GM12872 (cell line): ENCODE measurements around the gene LIPE.
A peak's percentile ranks its signal among the peaks of the same experiment; 100 is the strongest.

Experiments
- TF ChIP-seq, protein P1 (sequence below): IDR thresholded peaks from 3 replicates; pipeline ENCODE4 v1.5.1; 2011; ENCODE audit warnings: low read depth, mild to moderate bottlenecking, low read length, moderate library complexity; ENCODE audit not compliant: insufficient read depth

Gene LIPE

DNA sequence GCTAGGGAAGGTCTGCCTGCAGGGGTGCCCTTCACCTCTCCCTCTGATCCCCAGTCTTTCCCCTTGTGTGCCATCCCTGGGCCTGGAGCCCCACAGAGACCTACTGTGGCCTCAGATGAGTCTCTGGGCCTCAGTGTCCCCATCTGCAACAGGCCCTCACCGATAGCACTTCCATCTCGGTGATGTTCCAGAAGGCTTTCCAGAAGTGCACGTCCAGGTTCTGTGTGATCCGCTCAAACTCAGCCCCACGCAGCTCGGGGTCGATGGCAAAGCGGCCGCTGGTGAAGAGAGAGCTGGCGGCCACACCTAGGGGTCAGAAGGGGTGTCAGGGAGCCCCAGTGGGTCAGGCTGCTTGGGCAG is 19.4 kb downstream of the LIPE start:
- TF ChIP-seq, protein P1, sequence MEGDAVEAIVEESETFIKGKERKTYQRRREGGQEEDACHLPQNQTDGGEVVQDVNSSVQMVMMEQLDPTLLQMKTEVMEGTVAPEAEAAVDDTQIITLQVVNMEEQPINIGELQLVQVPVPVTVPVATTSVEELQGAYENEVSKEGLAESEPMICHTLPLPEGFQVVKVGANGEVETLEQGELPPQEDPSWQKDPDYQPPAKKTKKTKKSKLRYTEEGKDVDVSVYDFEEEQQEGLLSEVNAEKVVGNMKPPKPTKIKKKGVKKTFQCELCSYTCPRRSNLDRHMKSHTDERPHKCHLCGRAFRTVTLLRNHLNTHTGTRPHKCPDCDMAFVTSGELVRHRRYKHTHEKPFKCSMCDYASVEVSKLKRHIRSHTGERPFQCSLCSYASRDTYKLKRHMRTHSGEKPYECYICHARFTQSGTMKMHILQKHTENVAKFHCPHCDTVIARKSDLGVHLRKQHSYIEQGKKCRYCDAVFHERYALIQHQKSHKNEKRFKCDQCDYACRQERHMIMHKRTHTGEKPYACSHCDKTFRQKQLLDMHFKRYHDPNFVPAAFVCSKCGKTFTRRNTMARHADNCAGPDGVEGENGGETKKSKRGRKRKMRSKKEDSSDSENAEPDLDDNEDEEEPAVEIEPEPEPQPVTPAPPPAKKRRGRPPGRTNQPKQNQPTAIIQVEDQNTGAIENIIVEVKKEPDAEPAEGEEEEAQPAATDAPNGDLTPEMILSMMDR, result no peak

DNA sequence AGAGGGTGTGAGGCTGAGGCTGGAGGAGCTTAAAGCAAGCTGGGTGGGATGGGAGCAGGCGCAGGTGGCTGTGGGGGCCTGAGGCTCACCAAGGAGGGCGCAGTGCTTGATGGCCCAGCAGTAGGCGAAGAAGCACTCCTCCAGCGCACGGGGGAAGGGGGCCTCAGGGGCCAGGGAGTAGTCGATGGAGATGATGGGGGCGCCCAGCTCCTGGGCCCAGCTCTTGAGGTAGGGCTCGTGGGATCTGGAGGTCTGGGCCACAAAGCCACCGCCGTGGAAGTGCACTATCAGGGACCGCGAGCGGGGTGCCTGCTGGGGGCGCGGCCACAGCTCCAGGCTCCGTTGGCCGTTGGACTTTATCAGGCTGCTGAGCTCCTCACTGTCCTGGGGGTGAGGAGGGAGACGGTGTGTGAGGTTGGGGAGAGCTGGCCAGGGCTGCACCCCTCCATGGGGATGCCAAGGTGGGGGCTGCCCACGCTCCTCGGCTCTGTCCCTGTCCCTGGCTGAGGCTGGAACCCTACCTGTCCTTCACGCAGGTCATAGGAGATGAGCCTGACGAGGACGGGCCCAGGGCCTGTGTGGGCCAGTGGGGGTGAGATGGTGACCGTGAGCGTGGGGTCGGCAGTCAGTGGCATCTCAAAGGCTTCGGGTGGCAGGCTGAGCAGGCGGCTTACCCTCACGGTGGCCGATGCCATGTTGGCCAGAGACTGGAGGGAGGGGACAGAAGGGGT is 19.9 kb downstream of the LIPE start:
- TF ChIP-seq, protein P1, result no peak

DNA sequence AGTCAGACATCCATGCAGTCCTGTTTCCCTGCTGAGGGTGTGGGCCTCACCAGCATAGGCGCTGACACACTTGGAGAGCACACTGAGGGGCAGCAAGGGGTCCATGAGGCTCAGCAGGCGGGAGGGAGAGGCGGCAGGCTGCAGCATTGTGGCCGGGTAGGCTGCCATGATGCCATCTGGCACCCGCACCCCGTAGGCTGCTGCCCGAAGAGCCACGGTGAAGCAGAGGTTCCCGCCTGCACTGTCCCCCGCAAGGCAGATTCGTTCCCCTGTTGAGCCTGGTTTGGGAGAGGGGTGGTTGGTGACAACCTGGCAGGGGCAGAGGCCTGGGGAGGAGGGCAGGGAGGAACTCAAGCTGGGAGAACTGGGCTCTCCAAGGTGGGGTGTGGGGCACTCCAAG is 21.1 kb downstream of the LIPE start:
- TF ChIP-seq, protein P1, result no peak

DNA sequence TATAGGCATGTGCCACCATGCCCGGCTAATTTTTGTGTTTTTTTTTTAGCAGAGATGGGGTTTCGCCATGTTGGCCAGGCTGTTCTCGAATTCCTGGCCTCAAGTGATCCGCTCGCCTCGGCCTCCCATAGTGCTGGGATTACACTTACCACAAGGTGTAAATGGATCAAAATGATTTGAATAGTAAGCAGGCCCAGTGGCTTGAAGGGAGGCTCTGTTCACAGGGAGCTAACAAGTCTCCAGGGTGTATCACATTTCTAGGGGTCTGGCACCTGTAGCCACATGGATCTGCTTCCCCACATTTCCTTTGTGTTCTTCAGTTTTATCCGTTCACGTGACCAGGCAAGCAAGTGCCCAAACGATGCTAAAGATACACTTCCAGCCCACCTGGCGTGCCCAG is 23.6 kb downstream of the LIPE start:
- TF ChIP-seq, protein P1, result no peak

DNA sequence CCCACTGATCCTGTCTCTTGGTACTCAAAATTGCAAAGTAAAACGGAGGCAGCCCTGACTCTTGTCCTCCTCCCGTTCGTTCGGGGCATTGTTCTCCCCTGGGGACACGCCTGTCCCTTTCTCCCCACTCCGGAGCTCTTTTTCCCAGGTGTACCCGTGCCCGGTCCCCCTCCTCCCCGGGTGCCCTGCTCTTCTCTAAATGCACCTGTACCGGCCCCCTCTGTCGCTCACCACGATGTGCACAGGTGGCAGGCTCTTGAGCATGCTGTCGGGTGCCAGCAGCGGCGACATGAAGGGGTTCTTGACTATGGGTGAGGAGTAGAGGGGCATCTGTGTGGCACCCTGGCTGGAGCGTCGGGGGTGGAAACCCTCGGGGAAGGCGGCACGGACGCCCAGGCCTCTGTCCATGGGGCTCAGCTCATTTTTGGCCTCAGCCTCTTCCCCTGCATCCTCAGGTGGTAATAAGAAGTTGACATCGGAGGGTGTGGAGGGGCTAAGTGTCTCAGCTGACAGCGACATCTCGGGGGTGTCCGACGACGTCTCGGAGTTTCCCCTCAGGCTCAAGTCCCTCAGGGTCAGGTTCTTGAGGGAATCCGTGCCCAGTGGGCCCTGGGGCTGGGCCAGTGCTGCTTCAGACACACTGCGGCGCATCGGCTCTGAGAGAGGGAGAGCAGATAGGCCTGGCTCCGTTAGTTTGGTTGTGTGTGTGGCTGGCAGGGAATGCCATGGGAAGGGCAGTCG is 24.6 kb downstream of the LIPE start:
- TF ChIP-seq, protein P1, result no peak

DNA sequence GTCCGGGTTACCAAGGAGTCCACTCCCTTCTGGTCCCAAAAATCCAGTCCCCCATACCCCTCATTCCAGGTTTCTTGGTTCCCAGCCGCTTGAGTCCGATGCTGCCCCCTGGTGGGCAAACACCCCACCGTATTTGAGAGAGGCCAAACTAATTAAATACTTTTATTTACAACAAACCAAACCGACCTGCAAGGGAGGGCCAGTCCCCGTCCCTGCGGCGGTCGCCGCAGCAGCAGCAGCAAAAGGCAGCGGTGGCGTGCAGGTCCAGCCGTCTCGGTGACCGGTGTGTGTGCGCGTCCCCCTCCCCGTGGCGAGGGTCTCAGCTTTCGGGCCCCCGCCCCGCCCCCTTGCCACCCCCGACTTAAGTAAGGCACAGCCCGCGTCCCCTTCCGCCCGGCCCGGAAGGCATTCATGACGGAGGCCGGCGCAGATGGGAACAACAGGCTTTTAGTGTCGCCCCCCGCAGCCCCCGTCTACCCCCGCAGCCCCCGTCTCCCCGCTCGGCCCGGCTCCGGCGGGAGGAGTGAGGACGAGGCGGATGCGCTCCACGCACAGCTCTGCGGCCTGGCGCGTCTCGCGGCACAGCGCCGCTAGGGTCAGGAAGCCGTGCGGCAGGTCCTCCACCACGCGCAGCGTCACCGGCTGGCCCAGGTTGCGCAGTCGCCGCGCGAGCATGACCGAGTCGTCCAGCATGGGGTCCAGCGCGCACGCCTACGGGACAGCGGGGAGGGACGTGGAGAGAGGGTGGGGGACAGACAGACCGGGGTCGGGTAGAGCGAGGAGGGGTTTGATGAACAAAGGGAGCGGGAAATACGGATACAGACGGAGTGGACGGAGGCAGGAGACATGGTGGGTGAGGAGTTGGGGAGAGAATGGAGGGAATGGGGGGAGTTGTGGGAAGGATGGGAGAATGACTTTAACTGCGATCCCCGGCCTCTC is 25.6 kb downstream of the LIPE start:
- TF ChIP-seq, protein P1, result peak; percentile 80

DNA sequence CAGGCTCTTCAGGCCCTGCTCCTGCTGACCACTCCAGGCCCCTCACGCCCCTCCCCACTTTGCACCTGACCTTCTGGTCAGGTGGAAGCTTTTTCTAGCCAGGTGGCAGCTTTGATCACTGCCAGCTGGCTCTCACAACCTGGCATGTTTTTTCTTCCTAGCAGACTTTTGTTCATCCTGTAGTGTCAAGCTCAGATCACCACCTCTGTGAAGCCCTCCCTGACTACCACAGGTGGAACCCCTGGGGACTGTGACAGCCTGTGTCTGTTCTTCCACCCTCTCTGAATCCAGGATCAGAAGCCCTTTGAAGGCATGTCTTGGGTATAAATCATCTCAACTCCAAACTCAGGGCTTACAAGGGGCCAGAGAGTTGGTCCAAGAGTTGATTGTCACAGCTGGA is 26.8 kb downstream of the LIPE start:
- TF ChIP-seq, protein P1, result no peak
